ENCODE data around the gene KIAA1328. TPM values are rescaled to one million over a fixed set of nuclear protein-coding genes. Genes with fewer than 3 reads are reported as not detected.

KIAA1328 gene
- total and polyA plus RNA-seq, 2 experiments from 2014 or later, result 3.5 to 3.9 TPM

DNA sequence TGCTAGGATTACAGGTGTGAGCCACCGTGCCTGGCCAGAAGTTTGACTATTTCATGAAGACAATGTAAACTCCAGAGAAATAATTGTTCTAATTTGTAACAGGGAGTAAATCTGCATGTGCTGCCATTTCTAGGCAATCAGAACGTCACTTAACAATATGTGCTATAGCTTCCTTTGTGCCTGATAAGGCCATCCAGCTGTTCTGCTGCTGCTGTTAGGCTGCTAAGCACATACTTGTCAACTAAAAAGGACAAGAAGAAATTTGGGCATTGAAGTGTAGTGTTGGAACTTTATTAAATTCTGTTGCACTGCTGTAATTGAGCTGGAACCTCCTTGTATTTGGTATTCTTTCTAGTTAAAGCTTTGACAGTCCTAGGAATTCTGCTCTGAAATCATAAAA lies 57.1 kb downstream of the KIAA1328 start:
- TF ChIP-seq EZH2phosphoT487 (IDR thresholded peaks at IDR 0.05; ENCODE audit: insufficient read depth, low read depth), result no peak
- WGBS, 2 experiments (ENCODE audit: low coverage in 1 of 2, low lambda C conversion rate in 2 of 2, missing lambda C conversion rate in 2 of 2), result 94 to 100% methylated on average over 2 of the region's 2 CpGs
- Histone ChIP-seq H3K4me1 (ENCODE audit: insufficient read depth) (no peaks in the 10 kb centered on the region), H4K20me1 (ENCODE audit: insufficient read depth) (no peaks in the 10 kb centered on the region), H3K9ac (no peak overlapping the region), H3K9me2 (ENCODE audit: insufficient read depth) (no peaks in the 10 kb centered on the region), H3K27me3 (replicated peaks; ENCODE audit: insufficient read depth) (no peaks in the 10 kb centered on the region), H3F3A (ENCODE audit: insufficient read depth) (no peaks in the 10 kb centered on the region), H3K9me3 (ENCODE audit: low read depth) (no peaks in the 10 kb centered on the region), H3K4me2 (ENCODE audit: unreplicated experiment) (no peak overlapping the region), H3K27ac (no peak overlapping the region), H3K79me2 (ENCODE audit: insufficient read depth) (no peaks in the 10 kb centered on the region), H2AFZ (no peak overlapping the region), H3K36me3 (ENCODE audit: low read depth) (no peaks in the 10 kb centered on the region), H3K4me3 (no peak overlapping the region)
- in situ Hi-C loops (cut with MboI), result no loop called here
- DNase-seq, result no peak

DNA sequence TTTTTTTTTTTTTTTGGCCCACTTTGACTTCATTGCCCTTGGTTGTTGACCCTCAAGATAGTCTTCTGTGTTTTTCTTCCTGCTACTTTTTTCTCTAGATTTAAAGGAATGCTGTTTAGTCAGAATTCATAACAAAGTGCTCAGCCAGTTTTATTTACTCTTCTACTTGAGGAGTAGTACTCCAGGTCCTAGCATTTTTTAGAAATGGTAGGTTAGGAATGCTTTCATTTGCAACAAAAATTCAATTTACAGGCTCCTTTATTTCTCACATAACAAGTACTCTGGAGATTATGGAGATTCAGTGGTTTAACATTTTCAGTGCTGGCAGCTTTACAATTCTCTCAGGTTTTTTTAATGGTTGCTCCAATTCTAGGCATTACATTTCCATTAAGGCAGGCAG lies 58.2 kb downstream of the KIAA1328 start:
- no peak for TF ChIP-seq EZH2phosphoT487 (IDR thresholded peaks at IDR 0.05; ENCODE audit: insufficient read depth, low read depth)
- TF ChIP-seq EZH2 (IDR thresholded peaks at IDR 0.05; ENCODE audit: insufficient read depth, poor library complexity, severe bottlenecking), result no peak
- in situ Hi-C loops (cut with MboI), result no loop called here
- no peaks in the 10 kb centered on the region for H3K27me3 ChIP-seq (replicated peaks; ENCODE audit: insufficient read depth)
- no peaks in the 10 kb centered on the region for H3K4me1 ChIP-seq (ENCODE audit: insufficient read depth)
- no peaks in the 10 kb centered on the region for H3K36me3 ChIP-seq (ENCODE audit: low read depth)
- DNase-seq, result no peak
- no peaks in the 10 kb centered on the region for H4K20me1 ChIP-seq (ENCODE audit: insufficient read depth)
- H3F3A ChIP-seq (ENCODE audit: insufficient read depth), result no peaks in the 10 kb centered on the region
- H3K4me3 ChIP-seq, result no peak overlapping the region
- no peak overlapping the region for H3K4me2 ChIP-seq (ENCODE audit: unreplicated experiment)
- H3K27ac ChIP-seq, result no peak overlapping the region
- H3K9me2 ChIP-seq (ENCODE audit: insufficient read depth), result no peaks in the 10 kb centered on the region
- H3K9ac ChIP-seq, result no peak overlapping the region
- H2AFZ ChIP-seq, result no peak overlapping the region
- no peaks in the 10 kb centered on the region for H3K9me3 ChIP-seq (ENCODE audit: low read depth)
- no peaks in the 10 kb centered on the region for H3K79me2 ChIP-seq (ENCODE audit: insufficient read depth)

DNA sequence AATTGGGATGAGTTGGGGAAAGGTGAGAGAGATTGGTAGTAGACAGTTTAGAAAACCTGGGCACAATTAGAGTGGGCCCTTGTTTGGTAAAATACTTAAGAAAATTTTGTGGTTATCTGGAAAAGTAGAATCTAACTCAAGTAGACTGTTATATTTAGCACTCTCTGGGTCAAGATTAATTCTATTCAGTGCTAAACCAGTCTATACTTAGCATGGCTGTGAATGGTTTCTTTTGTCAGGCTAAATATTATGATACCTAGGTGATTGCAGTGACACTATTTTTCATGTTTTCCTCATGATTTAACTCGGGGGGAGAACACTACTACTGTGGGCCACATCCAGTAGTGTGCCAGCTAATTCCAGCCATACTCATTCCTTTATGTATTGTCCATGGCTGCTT lies 58.9 kb downstream of the KIAA1328 start:
- Histone ChIP-seq H3K4me1 (ENCODE audit: insufficient read depth) (no peaks in the 10 kb centered on the region), H3K4me2 (ENCODE audit: unreplicated experiment) (no peak overlapping the region), H3K9ac (no peak overlapping the region), H3K79me2 (ENCODE audit: insufficient read depth) (no peaks in the 10 kb centered on the region), H3K27me3 (replicated peaks; ENCODE audit: insufficient read depth) (no peaks in the 10 kb centered on the region), H4K20me1 (ENCODE audit: insufficient read depth) (no peaks in the 10 kb centered on the region), H3K9me2 (ENCODE audit: insufficient read depth) (no peaks in the 10 kb centered on the region), H2AFZ (no peak overlapping the region), H3F3A (ENCODE audit: insufficient read depth) (no peaks in the 10 kb centered on the region), H3K9me3 (ENCODE audit: low read depth) (no peaks in the 10 kb centered on the region), H3K27ac (no peak overlapping the region), H3K36me3 (ENCODE audit: low read depth) (no peaks in the 10 kb centered on the region), H3K4me3 (no peak overlapping the region)
- 82 to 83% methylated on average over 1 of the region's 1 CpG for WGBS, 2 experiments (ENCODE audit: low coverage in 1 of 2, low lambda C conversion rate in 2 of 2, missing lambda C conversion rate in 2 of 2)
- DNase-seq, result no peak
- in situ Hi-C loops (cut with MboI), result no loop called here
- TF ChIP-seq EZH2 (IDR thresholded peaks at IDR 0.05; ENCODE audit: insufficient read depth, poor library complexity, severe bottlenecking) (no peak), EZH2phosphoT487 (IDR thresholded peaks at IDR 0.05; ENCODE audit: insufficient read depth, low read depth) (no peak)

DNA sequence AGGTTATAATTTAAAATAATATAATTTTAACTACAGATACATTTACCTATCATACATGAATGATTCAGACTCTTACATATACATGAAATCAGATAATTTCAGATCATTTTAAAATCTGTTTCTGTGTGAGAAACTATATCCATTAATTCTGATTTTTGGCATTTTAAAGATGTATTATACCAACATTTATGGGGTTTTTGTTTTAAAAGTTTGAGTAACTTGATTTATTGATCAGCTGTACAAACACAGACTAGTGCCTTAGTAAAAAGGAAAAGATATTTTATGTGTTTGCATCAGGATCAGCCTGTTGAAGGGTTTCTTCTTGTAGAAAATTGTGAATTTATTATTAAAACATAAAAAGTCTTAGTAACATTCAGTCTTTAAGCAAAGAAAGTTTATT lies 59.9 kb downstream of the KIAA1328 start:
- Histone ChIP-seq H3K27ac (no peak overlapping the region), H2AFZ (no peak overlapping the region), H3K9me2 (ENCODE audit: insufficient read depth) (no peaks in the 10 kb centered on the region), H3K36me3 (ENCODE audit: low read depth) (no peaks in the 10 kb centered on the region), H4K20me1 (ENCODE audit: insufficient read depth) (no peaks in the 10 kb centered on the region), H3K79me2 (ENCODE audit: insufficient read depth) (no peaks in the 10 kb centered on the region), H3K27me3 (replicated peaks; ENCODE audit: insufficient read depth) (no peaks in the 10 kb centered on the region), H3K4me3 (no peak overlapping the region), H3K4me2 (ENCODE audit: unreplicated experiment) (no peak overlapping the region), H3K9me3 (ENCODE audit: low read depth) (no peaks in the 10 kb centered on the region), H3K9ac (no peak overlapping the region), H3K4me1 (ENCODE audit: insufficient read depth) (no peaks in the 10 kb centered on the region), H3F3A (ENCODE audit: insufficient read depth) (no peaks in the 10 kb centered on the region)
- DNase-seq, result no peak
- in situ Hi-C loops (cut with MboI), result no loop called here
- TF ChIP-seq EZH2 (IDR thresholded peaks at IDR 0.05; ENCODE audit: insufficient read depth, poor library complexity, severe bottlenecking), result no peak
- no peak for TF ChIP-seq EZH2phosphoT487 (IDR thresholded peaks at IDR 0.05; ENCODE audit: insufficient read depth, low read depth)

DNA sequence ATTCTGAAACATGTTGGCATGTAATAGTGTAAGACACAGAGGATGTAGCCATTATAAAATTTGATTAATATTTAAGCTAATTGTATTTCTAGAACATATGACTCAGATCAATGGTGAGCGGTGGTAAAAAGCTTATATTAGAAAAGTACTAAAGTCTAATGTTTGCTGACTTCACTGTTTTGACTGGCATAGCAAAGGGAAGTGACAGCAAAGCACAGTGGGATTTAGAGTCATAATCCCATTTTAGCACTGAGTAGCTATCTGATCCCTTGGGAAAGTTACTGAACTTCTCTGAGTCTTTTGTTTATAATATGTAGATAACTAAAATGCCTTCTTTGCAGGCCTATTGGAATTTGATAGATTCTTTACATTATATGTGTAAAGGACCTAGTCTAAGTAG lies 60.4 kb downstream of the KIAA1328 start:
- Histone ChIP-seq H3K4me1 (ENCODE audit: insufficient read depth) (no peaks in the 10 kb centered on the region), H3F3A (ENCODE audit: insufficient read depth) (no peaks in the 10 kb centered on the region), H4K20me1 (ENCODE audit: insufficient read depth) (no peaks in the 10 kb centered on the region), H3K9me3 (ENCODE audit: low read depth) (no peaks in the 10 kb centered on the region), H3K4me3 (no peak overlapping the region), H3K4me2 (ENCODE audit: unreplicated experiment) (no peak overlapping the region), H3K9me2 (ENCODE audit: insufficient read depth) (no peaks in the 10 kb centered on the region), H3K27me3 (replicated peaks; ENCODE audit: insufficient read depth) (no peaks in the 10 kb centered on the region), H3K9ac (no peak overlapping the region), H3K79me2 (ENCODE audit: insufficient read depth) (no peaks in the 10 kb centered on the region), H3K27ac (no peak overlapping the region), H2AFZ (no peak overlapping the region), H3K36me3 (ENCODE audit: low read depth) (no peaks in the 10 kb centered on the region)
- no peak for DNase-seq
- in situ Hi-C loops (cut with MboI), result no loop called here
- TF ChIP-seq EZH2 (IDR thresholded peaks at IDR 0.05; ENCODE audit: insufficient read depth, poor library complexity, severe bottlenecking), result no peak
- 93 to 97% methylated on average over 1 of the region's 1 CpG for WGBS, 2 experiments (ENCODE audit: low coverage in 1 of 2, low lambda C conversion rate in 2 of 2, missing lambda C conversion rate in 2 of 2)
